Measurements from ENCODE around the gene PITPNM1.

- TF ChIP-seq, protein P1, sequence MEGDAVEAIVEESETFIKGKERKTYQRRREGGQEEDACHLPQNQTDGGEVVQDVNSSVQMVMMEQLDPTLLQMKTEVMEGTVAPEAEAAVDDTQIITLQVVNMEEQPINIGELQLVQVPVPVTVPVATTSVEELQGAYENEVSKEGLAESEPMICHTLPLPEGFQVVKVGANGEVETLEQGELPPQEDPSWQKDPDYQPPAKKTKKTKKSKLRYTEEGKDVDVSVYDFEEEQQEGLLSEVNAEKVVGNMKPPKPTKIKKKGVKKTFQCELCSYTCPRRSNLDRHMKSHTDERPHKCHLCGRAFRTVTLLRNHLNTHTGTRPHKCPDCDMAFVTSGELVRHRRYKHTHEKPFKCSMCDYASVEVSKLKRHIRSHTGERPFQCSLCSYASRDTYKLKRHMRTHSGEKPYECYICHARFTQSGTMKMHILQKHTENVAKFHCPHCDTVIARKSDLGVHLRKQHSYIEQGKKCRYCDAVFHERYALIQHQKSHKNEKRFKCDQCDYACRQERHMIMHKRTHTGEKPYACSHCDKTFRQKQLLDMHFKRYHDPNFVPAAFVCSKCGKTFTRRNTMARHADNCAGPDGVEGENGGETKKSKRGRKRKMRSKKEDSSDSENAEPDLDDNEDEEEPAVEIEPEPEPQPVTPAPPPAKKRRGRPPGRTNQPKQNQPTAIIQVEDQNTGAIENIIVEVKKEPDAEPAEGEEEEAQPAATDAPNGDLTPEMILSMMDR (IDR thresholded peaks at IDR 0.05), result no peak
- TF ChIP-seq POLR2AphosphoS5 (IDR thresholded peaks at IDR 0.05), result no peak
Observed at GRCh38 chr11:67492801-67493547, 12.2 kb downstream of the PITPNM1 start.

All from sigmoid colon (tissue), 4 donors.